ENCODE measurements around the gene PPP2R1B.

GRCh38 chr11:111694851-111695250 is 71.3 kb downstream of the PPP2R1B start:
- no peak for TF ChIP-seq CTCF (IDR thresholded peaks at IDR 0.05; ENCODE audit: low read depth, low read length, poor library complexity, severe bottlenecking)
- TF ChIP-seq EZH2phosphoT487 (IDR thresholded peaks at IDR 0.05; ENCODE audit: borderline replicate concordance, low read length), result no peak
